B cell (primary cell): ENCODE measurements around the gene TFDP1. TPM values are rescaled to one million over a fixed set of nuclear protein-coding genes. Genes with fewer than 3 reads are reported as not detected.

Source experiments
- ATAC-seq: fragments of 200-7000 bp; cut with Tn5 transposase; one replicate; pipeline ENCODE4 v1.10.0; 2021; ENCODE audit warnings: low read depth, mild to moderate bottlenecking, moderate number of reproducible peaks, moderate library complexity
- CTCF ChIA-PET: fragments of 350-600 bp; sonication (Branson Sonifier 250); formaldehyde crosslinking; loops from one replicate; lab custom pipeline; 2021; ENCODE audit warnings: antibody characterized with exemption, inconsistent platforms; lab: Charles Lee
- POLR2A ChIA-PET: fragments of 350-600 bp; sonication (Branson Sonifier 250); formaldehyde crosslinking; loops from one replicate; lab custom pipeline; 2021; ENCODE audit warnings: antibody characterized with exemption; lab: Charles Lee
- DNase-seq: peaks from one replicate; pipeline ENCODE4 v3.0.0; 2013
- H2AFZ ChIP-seq: 2 replicates; pipeline ENCODE4 v1.6.1; 2012; ENCODE audit warnings: mild to moderate bottlenecking, low read depth, low read length; ENCODE audit not compliant: insufficient read depth, poor library complexity, severe bottlenecking
- H3K27ac ChIP-seq, 2 donors: 1 replicate in 1 of 2; 2 replicates in 1 of 2; pipeline ENCODE4 v1.5.1; 2012 to 2013; ENCODE audit warnings: low read length in 2 of 2, mild to moderate bottlenecking in 2 of 2, moderate library complexity in 1 of 2
- H3K27me3 ChIP-seq, 4 experiments: fragments of 200-600 bp in 1 of 4; sonication (generic) in 1 of 4; replicated peaks in 1 of 4; 1 replicate in 2 of 4; 2 replicates in 2 of 4; pipeline versions ENCODE4 v1.6.1 to v1.7.0; 2013 to 2016; ENCODE audit warnings: low read length in 3 of 4, mild to moderate bottlenecking in 2 of 4, mixed read lengths in 1 of 4, moderate library complexity in 1 of 4; ENCODE audit not compliant: insufficient read depth in 4 of 4, control insufficient read depth in 3 of 4; ENCODE audit errors: control extremely low read depth in 1 of 4
- H3K36me3 ChIP-seq, 2 experiments: replicated peaks in 1 of 2; 1 replicate in 1 of 2; 2 replicates in 1 of 2; pipeline versions ENCODE4 v1.6.1 to v1.7.1; 2013; ENCODE audit warnings: low read length in 1 of 2; ENCODE audit not compliant: insufficient read depth in 2 of 2, control insufficient read depth in 1 of 2; ENCODE audit errors: control extremely low read depth in 1 of 2, extremely low read depth in 1 of 2
- H3K4me1 ChIP-seq, 2 donors: fragments of 200-600 bp in 1 of 2; sonication (generic) in 1 of 2; 1 replicate in 1 of 2; 2 replicates in 1 of 2; pipeline versions ENCODE4 v1.5.1 to v1.6.1; 2013 to 2017; ENCODE audit warnings: low read length in 2 of 2; ENCODE audit not compliant: control insufficient read depth in 2 of 2, insufficient read depth in 2 of 2
- H3K4me2 ChIP-seq: replicated peaks from 2 replicates; pipeline ENCODE3; 2012; ENCODE audit warnings: mild to moderate bottlenecking, low read depth, low read length; ENCODE audit not compliant: poor library complexity, severe bottlenecking
- H3K4me3 ChIP-seq, 5 experiments: fragments of 200-600 bp in 1 of 5; sonication (generic) in 1 of 5; 1 replicate in 3 of 5; 2 replicates in 2 of 5; pipeline versions ENCODE4 v1.5.1 to v1.7.0; 2011 to 2016; ENCODE audit warnings: low read length in 4 of 5, mild to moderate bottlenecking in 4 of 5, low read depth in 2 of 5, control low read depth in 1 of 5, moderate library complexity in 1 of 5; ENCODE audit not compliant: insufficient read depth in 1 of 5; ENCODE audit errors: control extremely low read depth in 1 of 5, extremely low read depth in 1 of 5
- H3K79me2 ChIP-seq: fragments of 200-600 bp; sonication (generic); one replicate; pipeline ENCODE4 v1.6.0; 2016; ENCODE audit warnings: low read length; ENCODE audit not compliant: control insufficient read depth, insufficient read depth
- H3K9ac ChIP-seq: fragments of 200-600 bp; sonication (generic); 2 replicates; pipeline ENCODE4 v1.6.1; 2017; ENCODE audit warnings: mild to moderate bottlenecking, low read length, moderate library complexity
- H3K9me3 ChIP-seq, 3 donors: one replicate each; pipeline versions ENCODE4 v1.6.1 to v1.7.1; 2013; ENCODE audit warnings: low read length in 2 of 3; ENCODE audit not compliant: control insufficient read depth in 2 of 3, insufficient read depth in 1 of 3; ENCODE audit errors: control extremely low read depth in 1 of 3
- H4K20me1 ChIP-seq: 2 replicates; pipeline ENCODE4 v1.6.0; 2012; ENCODE audit warnings: mild to moderate bottlenecking, low read length; ENCODE audit not compliant: insufficient read depth, control insufficient read depth, poor library complexity, severe bottlenecking
- H3K27ac Mint-ChIP-seq: one replicate; pipeline ENCODE4 v1.8.0; 2021; ENCODE audit warnings: mixed read lengths
- H3K27me3 Mint-ChIP-seq: one replicate; pipeline ENCODE4 v1.8.0; 2021; ENCODE audit warnings: mixed read lengths
- H3K4me1 Mint-ChIP-seq: one replicate; pipeline ENCODE4 v1.8.0; 2021; ENCODE audit warnings: mixed read lengths
- H3K4me3 Mint-ChIP-seq: one replicate; pipeline ENCODE4 v1.8.0; 2021; ENCODE audit warnings: mixed read lengths
- H3K9me3 Mint-ChIP-seq: one replicate; pipeline ENCODE4 v1.8.0; 2022; ENCODE audit warnings: mixed read lengths; ENCODE audit not compliant: insufficient read depth
- CTCF ChIP-seq: fragments of 200-600 bp; IDR thresholded peaks from one replicate; pipeline ENCODE4 v1.8.0; 2022; ENCODE audit warnings: antibody characterized with exemption, mild to moderate bottlenecking
- EZH2 ChIP-seq: IDR thresholded peaks from 2 replicates; pipeline ENCODE4 v1.6.1; 2012; ENCODE audit warnings: borderline replicate concordance, low read depth, mild to moderate bottlenecking, moderate library complexity, low read length; ENCODE audit not compliant: insufficient read depth, poor library complexity, severe bottlenecking
- WGBS: methylation state at CpG from one replicate; pipeline ENCODE4 v1.1.5; 2013; ENCODE audit warnings: missing lambda C conversion rate; ENCODE audit not compliant: insufficient coverage; 5-methylcytosine and 5-hydroxymethylcytosine counted together
- intact Hi-C: fragments of 100-400 bp; cut with micrococcal nuclease; formaldehyde crosslinking; loops from one replicate; pipeline ENCODE4 v1.10.0; 2022
- polyA plus RNA-seq: library from polyadenylated mRNA; depleted of rRNA; stranded (reverse); fragments of >200 nt; gene quantifications from 2 replicates; pipeline ENCODE4 v1.2.3, GENCODE V29; 2012
- total RNA-seq, 2 donors: library from RNA; stranded (reverse); fragments of 120-200 nt in 1 of 2; gene quantifications; 1 replicate in 1 of 2; 2 replicates in 1 of 2; pipeline versions ENCODE4 v1.2.3 to v1.2.4, GENCODE V29; 2013 to 2022

The TFDP1 gene
- total and polyA plus RNA-seq, 2 donors (not counting 1 experiment from before 2014, with no cell fraction given) = 19.1 to 31.1 TPM

GRCh38 chr13:113536461-113537110 lies 48.0 kb upstream of the TFDP1 start:
- H3K27me3 ChIP-seq = no peaks in the 10 kb centered on the region
- 98% methylated on average over 18 of the region's 18 CpGs for WGBS
- peaks cover 3 to 21% of the 10 kb centered on the region in 2 experiments for H3K36me3 ChIP-seq
- ChIA-PET POLR2A (no interaction called here), CTCF (no interaction called here)
- H3K4me3 ChIP-seq = no peak overlapping the region
- H3K79me2 ChIP-seq = peaks cover 6% of the 10 kb centered on the region
- H3K4me1 ChIP-seq = no peaks in the 10 kb centered on the region
- no peaks in the 10 kb centered on the region for H3K4me1 Mint-ChIP-seq
- no peaks in the 10 kb centered on the region for H3K9me3 Mint-ChIP-seq
- no peak overlapping the region for H3K4me3 Mint-ChIP-seq
- peaks cover 0 to 12% (median 0%) of the 10 kb centered on the region in 3 donors for H3K9me3 ChIP-seq
- no peak for TF ChIP-seq CTCF
- no peak for TF ChIP-seq EZH2
- no peak overlapping the region for H3K27ac Mint-ChIP-seq
- no peak for ATAC-seq
- H3K4me2 ChIP-seq = no peak overlapping the region
- no peak overlapping the region for H2AFZ ChIP-seq
- no peak overlapping the region for H3K9ac ChIP-seq
- DNase-seq = no peak
- intact Hi-C loops = no loop called here
- no peak overlapping the region for H3K27ac ChIP-seq
- H3K27me3 Mint-ChIP-seq = no peaks in the 10 kb centered on the region
- no peaks in the 10 kb centered on the region for H4K20me1 ChIP-seq

GRCh38 chr13:113537205-113537604 lies 47.3 kb upstream of the TFDP1 start:
- ChIA-PET CTCF (no interaction called here), POLR2A (no interaction called here)
- ATAC-seq = no peak
- Histone ChIP-seq H3K9ac (no peak overlapping the region), H3K79me2 (peaks cover 6% of the 10 kb centered on the region), H3K4me3 (no peak overlapping the region), H3K27me3 (no peaks in the 10 kb centered on the region), H4K20me1 (no peaks in the 10 kb centered on the region), H3K4me2 (no peak overlapping the region), H3K27ac (no peak overlapping the region), H3K9me3 (peaks cover 0 to 14% (median 0%) of the 10 kb centered on the region in 3 donors), H3K36me3 (peaks cover 3 to 18% of the 10 kb centered on the region in 2 experiments), H2AFZ (no peak overlapping the region), H3K4me1 (no peaks in the 10 kb centered on the region)
- Mint-ChIP-seq H3K4me3 (no peak overlapping the region), H3K4me1 (no peaks in the 10 kb centered on the region), H3K27ac (no peak overlapping the region), H3K27me3 (no peaks in the 10 kb centered on the region), H3K9me3 (no peaks in the 10 kb centered on the region)
- 95% methylated on average over 19 of the region's 19 CpGs for whole genome bisulfite sequencing
- intact Hi-C loops = no loop called here
- no peak for DNase-seq
- TF ChIP-seq CTCF = no peak
- TF ChIP-seq EZH2 = no peak
